KMS-11 (cell line): ENCODE results near the gene NRXN3.

Experiments used
- H2AFZ ChIP-seq: fragments of 200-600 bp; sonication (generic); 2 replicates; pipeline ENCODE4 v1.6.1; 2016; ENCODE audit warnings: antibody characterized with exemption, mixed run types, low read depth
- H3K27ac ChIP-seq: fragments of 200-600 bp; sonication (generic); 2 replicates; pipeline ENCODE4 v1.6.1; 2016; ENCODE audit warnings: mild to moderate bottlenecking, mixed run types
- H3K27me3 ChIP-seq: fragments of 200-600 bp; sonication (generic); 2 replicates; pipeline ENCODE4 v1.6.1; 2017; ENCODE audit warnings: mild to moderate bottlenecking, low read depth, mixed run types, moderate library complexity; ENCODE audit not compliant: insufficient read depth
- H3K36me3 ChIP-seq: fragments of 200-600 bp; sonication (generic); 2 replicates; pipeline ENCODE4 v1.6.1; 2017; ENCODE audit warnings: mild to moderate bottlenecking, mixed run types; ENCODE audit not compliant: insufficient read depth
- H3K4me1 ChIP-seq: fragments of 200-600 bp; sonication (generic); 2 replicates; pipeline ENCODE4 v1.6.1; 2016; ENCODE audit warnings: mild to moderate bottlenecking, low read depth, mixed run types; ENCODE audit not compliant: poor library complexity, severe bottlenecking
- H3K4me2 ChIP-seq: fragments of 200-600 bp; sonication (generic); 2 replicates; pipeline ENCODE4 v1.7.0; 2016; ENCODE audit warnings: mild to moderate bottlenecking, mixed run types
- H3K4me3 ChIP-seq: fragments of 200-600 bp; sonication (generic); IDR thresholded peaks from 2 replicates; pipeline ENCODE4 v1.6.1; 2017; ENCODE audit warnings: low read depth, low read length, mixed read lengths; ENCODE audit not compliant: insufficient read depth
- H3K79me2 ChIP-seq: fragments of 200-600 bp; sonication (generic); 2 replicates; pipeline ENCODE4 v1.6.1; 2016; ENCODE audit warnings: low read depth, mixed run types; ENCODE audit not compliant: insufficient read depth
- H3K9ac ChIP-seq: fragments of 200-600 bp; sonication (generic); 2 replicates; pipeline ENCODE4 v1.6.1; 2016; ENCODE audit warnings: mild to moderate bottlenecking, mixed run types
- H4K20me1 ChIP-seq: fragments of 200-600 bp; sonication (generic); 2 replicates; pipeline ENCODE4 v1.6.1; 2016; ENCODE audit warnings: mild to moderate bottlenecking, mixed run types; ENCODE audit not compliant: insufficient read depth
- CTCF ChIP-seq: fragments of 200-600 bp; sonication (generic); conservative IDR thresholded peaks from 2 replicates; pipeline ENCODE4 v1.6.1; 2017; ENCODE audit warnings: low read depth, mild to moderate bottlenecking, antibody characterized with exemption, low read length, moderate library complexity, mixed read lengths

Gene NRXN3

GRCh38 chr14:78156196-78156595 is 14.0 kb upstream of the NRXN3 start:
- no peak for TF ChIP-seq CTCF
- Histone ChIP-seq H2AFZ (no peak overlapping the region), H3K4me1 (no peaks in the 10 kb centered on the region), H3K79me2 (no peaks in the 10 kb centered on the region), H3K4me3 (no peak overlapping the region), H3K4me2 (no peak overlapping the region), H3K36me3 (no peaks in the 10 kb centered on the region), H4K20me1 (no peaks in the 10 kb centered on the region), H3K27ac (no peak overlapping the region), H3K27me3 (no peaks in the 10 kb centered on the region), H3K9ac (no peak overlapping the region)

GRCh38 chr14:78157494-78158437 is 12.4 kb upstream of the NRXN3 start:
- Histone ChIP-seq H4K20me1 (no peaks in the 10 kb centered on the region), H3K4me1 (no peaks in the 10 kb centered on the region), H2AFZ (no peak overlapping the region), H3K9ac (no peak overlapping the region), H3K27ac (no peak overlapping the region), H3K4me3 (no peak overlapping the region), H3K36me3 (no peaks in the 10 kb centered on the region), H3K27me3 (no peaks in the 10 kb centered on the region), H3K79me2 (no peaks in the 10 kb centered on the region), H3K4me2 (no peak overlapping the region)
- no peak for TF ChIP-seq CTCF

- H2AFZ ChIP-seq, result no peak overlapping the region
- H3K27ac ChIP-seq, result no peak overlapping the region
- H3K4me3 ChIP-seq, result no peak overlapping the region
- H3K36me3 ChIP-seq, result no peaks in the 10 kb centered on the region
- no peaks in the 10 kb centered on the region for H3K79me2 ChIP-seq
- no peak overlapping the region for H3K9ac ChIP-seq
- H3K27me3 ChIP-seq, result no peaks in the 10 kb centered on the region
- no peaks in the 10 kb centered on the region for H3K4me1 ChIP-seq
- H3K4me2 ChIP-seq, result no peak overlapping the region
- TF ChIP-seq CTCF, result no peak
- H4K20me1 ChIP-seq, result no peaks in the 10 kb centered on the region
These were observed 8.0 kb upstream of the NRXN3 start for GRCh38 chr14:78162202-78162601.

- TF ChIP-seq CTCF, result 0 out of 2 replicates have a peak, but pooled peaks have one; percentile 21
- H4K20me1 ChIP-seq, result no peaks in the 10 kb centered on the region
- H3K4me1 ChIP-seq, result no peaks in the 10 kb centered on the region
- no peak overlapping the region for H3K4me3 ChIP-seq
- H2AFZ ChIP-seq, result no peak overlapping the region
- no peaks in the 10 kb centered on the region for H3K79me2 ChIP-seq
- no peak overlapping the region for H3K27ac ChIP-seq
- H3K27me3 ChIP-seq, result no peaks in the 10 kb centered on the region
- no peaks in the 10 kb centered on the region for H3K36me3 ChIP-seq
- H3K4me2 ChIP-seq, result no peak overlapping the region
- no peak overlapping the region for H3K9ac ChIP-seq
These were observed 5.8 kb upstream of the NRXN3 start for GRCh38 chr14:78164226-78164853.
